ENCODE measurements around the gene SLC13A3.

GRCh38 chr20:46519471-46520068, 131.7 kb downstream of the SLC13A3 start:
- no peak for TF ChIP-seq CTCF (IDR thresholded peaks at IDR 0.05)
- TF ChIP-seq POLR2A (IDR thresholded peaks at IDR 0.05): no peak
- no peak for TF ChIP-seq POLR2AphosphoS5 (IDR thresholded peaks at IDR 0.05)
